Activated naive CD8-positive, alpha-beta T cell treated with anti-CD3 and anti-CD28 coated beads, Interleukin-2, amount 10 ng/mL, durations not matched to agents 7 days and 5 days (primary cell): ENCODE data around the gene CPM. TPM values are rescaled to one million over a fixed set of nuclear protein-coding genes. Genes with fewer than 3 reads are reported as not detected.
"Not testable (repeated sequence)": the region's sequence is repeated elsewhere in the genome, so short reads cannot be mapped to it uniquely, and the experiment has no call there.

Experiments used
- ATAC-seq: fragments of 150-1000 bp; cut with Tn5 transposase; one replicate; pipeline ENCODE4 v1.10.0; 2021; ENCODE audit warnings: low read depth, moderate library complexity
- POLR2A ChIA-PET: fragments of 350-600 bp; sonication (Branson Sonifier 250); formaldehyde crosslinking; loops from one replicate; lab custom pipeline; 2021; ENCODE audit warnings: antibody characterized with exemption; lab: Charles Lee
- DNase-seq: peaks from one replicate; pipeline ENCODE4 v3.0.0; 2021
- H3K27ac Mint-ChIP-seq: one replicate; pipeline ENCODE4 v1.8.0; 2022; ENCODE audit warnings: mild to moderate bottlenecking, mixed read lengths
- H3K27me3 Mint-ChIP-seq: one replicate; pipeline ENCODE4 v1.8.0; 2022; ENCODE audit warnings: mild to moderate bottlenecking, moderate library complexity, mixed read lengths
- H3K36me3 Mint-ChIP-seq: one replicate; pipeline ENCODE4 v1.8.0; 2021; ENCODE audit warnings: mild to moderate bottlenecking, mixed read lengths
- H3K4me1 Mint-ChIP-seq: one replicate; pipeline ENCODE4 v1.8.0; 2021; ENCODE audit warnings: mixed read lengths
- H3K4me3 Mint-ChIP-seq: one replicate; pipeline ENCODE4 v1.8.0; 2022; ENCODE audit warnings: mild to moderate bottlenecking, moderate library complexity, mixed read lengths
- H3K9me3 Mint-ChIP-seq: one replicate; pipeline ENCODE4 v1.8.0; 2021; ENCODE audit warnings: mixed read lengths
- total RNA-seq, 2 experiments: library from RNA; stranded (reverse); gene quantifications; one replicate each; pipeline ENCODE4 v1.2.3, GENCODE V29; 2021

The CPM gene
- total RNA-seq, 2 experiments from 2014 or later: 1.2 to 1.6 TPM

DNA sequence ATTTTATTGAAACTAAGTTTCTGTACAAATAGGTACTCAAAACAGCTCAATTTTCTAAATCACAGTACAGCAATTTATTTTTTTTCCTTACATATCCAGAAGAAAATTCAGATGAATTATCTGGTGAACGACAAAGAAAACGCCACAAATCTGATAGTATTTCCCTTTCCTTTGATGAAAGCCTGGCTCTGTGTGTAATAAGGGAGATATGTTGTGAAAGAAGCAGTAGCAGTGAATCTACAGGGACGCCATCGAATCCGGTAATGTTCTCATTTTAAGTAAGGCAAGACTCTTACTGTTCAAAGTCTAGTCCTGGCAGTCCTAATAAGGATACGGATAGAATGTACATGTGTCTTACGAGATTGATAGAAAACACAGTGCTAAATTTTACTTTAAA is 104.3 kb downstream of the CPM start:
- peaks cover 24% of the 10 kb centered on the region for H3K36me3 Mint-ChIP-seq
- H3K4me3 Mint-ChIP-seq: no peak overlapping the region
- H3K27ac Mint-ChIP-seq: no peak overlapping the region
- no peaks in the 10 kb centered on the region for H3K27me3 Mint-ChIP-seq
- ATAC-seq (no peak), DNase-seq (no peak)
- no peaks in the 10 kb centered on the region for H3K9me3 Mint-ChIP-seq
- POLR2A ChIA-PET: interaction anchor here (1.2 kb wide), 1 partner anchor 11 kb away, joined by 3 read pairs; no protein-coding TSS in a partner anchor
- H3K4me1 Mint-ChIP-seq: peaks cover 12% of the 10 kb centered on the region

DNA sequence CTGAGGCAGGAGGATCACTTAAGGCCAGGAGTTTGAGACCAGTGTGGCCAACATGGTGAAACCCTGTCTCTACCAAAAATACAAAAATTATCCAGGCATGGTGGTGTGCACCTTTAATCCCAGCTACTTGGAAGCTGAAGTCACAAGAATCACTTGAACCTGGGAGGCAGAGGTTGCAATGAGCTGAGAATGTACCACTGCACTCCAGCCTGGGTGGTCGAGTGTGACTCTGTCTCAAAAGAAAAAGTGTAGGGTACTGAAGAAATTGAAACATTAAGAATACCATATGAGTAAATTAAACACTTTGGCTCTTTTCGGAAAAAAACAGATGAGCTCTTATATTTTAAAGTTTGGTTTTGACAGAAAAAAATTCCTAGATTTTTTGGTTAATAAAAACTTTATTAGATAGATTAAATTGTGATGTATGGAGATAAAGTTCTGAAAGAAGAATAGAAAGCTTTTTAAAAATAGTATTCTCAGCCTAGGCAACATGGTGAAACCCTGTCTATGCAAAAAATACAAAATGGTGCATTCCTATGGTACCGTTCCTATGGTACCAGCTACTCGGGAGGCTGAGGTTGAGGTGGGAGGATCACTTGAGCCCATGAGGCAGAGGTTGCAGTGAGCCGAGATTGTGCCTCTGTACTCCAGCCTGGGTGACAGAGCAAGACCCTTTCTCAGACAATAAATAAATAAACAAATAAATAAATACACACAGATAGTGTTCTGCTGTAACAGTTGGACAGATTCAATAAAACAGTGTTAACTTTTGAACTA is 104.9 kb downstream of the CPM start:
- Mint-ChIP-seq H3K27ac (no peak overlapping the region), H3K36me3 (peaks cover 28% of the 10 kb centered on the region)
- POLR2A ChIA-PET: interaction anchor here (0.5 to 1.2 kb wide), 3 partner anchors 10 to 19 kb away, joined by 3 to 5 read pairs (median 3); no protein-coding TSS in a partner anchor

DNA sequence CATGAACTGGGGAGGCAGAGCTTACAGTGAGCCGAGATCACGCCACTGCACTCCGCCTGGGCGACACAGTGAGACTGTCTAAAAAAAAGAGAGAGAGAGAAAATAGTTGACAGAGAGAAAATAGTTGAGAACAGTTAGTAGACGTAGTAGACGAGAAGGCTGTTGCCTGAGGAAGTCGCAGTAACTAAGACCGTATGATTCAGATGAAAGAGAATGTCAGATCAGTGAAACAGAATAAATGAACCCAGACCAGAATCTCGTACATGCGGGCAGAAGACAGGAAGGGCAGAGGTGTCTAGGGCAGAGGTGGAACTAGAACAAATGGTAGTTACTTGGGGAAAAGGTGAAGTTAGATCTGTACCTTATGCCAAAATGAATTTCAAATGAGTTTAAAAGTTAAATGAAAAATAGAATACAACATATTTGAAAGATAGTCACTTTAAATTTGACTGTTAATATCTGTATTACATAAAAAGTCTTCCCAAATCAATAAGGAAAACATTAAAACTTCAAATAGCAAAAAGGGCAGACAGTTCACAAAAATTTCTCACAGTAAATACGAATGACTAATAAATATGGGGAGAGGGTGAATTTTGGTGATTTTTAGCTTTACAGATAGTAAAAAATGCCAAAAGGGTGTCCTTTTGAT is 107.3 kb downstream of the CPM start:
- H3K27me3 Mint-ChIP-seq: no peaks in the 10 kb centered on the region
- H3K9me3 Mint-ChIP-seq: no peaks in the 10 kb centered on the region
- POLR2A ChIA-PET: interaction anchor here (0.7 kb wide), 1 partner anchor 85 kb away, joined by 4 read pairs; no protein-coding TSS in a partner anchor
- no peak overlapping the region for H3K27ac Mint-ChIP-seq
- peaks cover 16% of the 10 kb centered on the region for H3K4me1 Mint-ChIP-seq
- no peak overlapping the region for H3K4me3 Mint-ChIP-seq
- DNase-seq (no peak), ATAC-seq (no peak)
- H3K36me3 Mint-ChIP-seq: peaks cover 28% of the 10 kb centered on the region

More for the DNA sequence above, 104.9 kb downstream of the CPM start:
- DNase-seq (no peak), ATAC-seq (no peak)
- H3K4me1 Mint-ChIP-seq: peaks cover 13% of the 10 kb centered on the region
- no peaks in the 10 kb centered on the region for H3K9me3 Mint-ChIP-seq
- H3K4me3 Mint-ChIP-seq: no peak overlapping the region
- no peaks in the 10 kb centered on the region for H3K27me3 Mint-ChIP-seq

DNA sequence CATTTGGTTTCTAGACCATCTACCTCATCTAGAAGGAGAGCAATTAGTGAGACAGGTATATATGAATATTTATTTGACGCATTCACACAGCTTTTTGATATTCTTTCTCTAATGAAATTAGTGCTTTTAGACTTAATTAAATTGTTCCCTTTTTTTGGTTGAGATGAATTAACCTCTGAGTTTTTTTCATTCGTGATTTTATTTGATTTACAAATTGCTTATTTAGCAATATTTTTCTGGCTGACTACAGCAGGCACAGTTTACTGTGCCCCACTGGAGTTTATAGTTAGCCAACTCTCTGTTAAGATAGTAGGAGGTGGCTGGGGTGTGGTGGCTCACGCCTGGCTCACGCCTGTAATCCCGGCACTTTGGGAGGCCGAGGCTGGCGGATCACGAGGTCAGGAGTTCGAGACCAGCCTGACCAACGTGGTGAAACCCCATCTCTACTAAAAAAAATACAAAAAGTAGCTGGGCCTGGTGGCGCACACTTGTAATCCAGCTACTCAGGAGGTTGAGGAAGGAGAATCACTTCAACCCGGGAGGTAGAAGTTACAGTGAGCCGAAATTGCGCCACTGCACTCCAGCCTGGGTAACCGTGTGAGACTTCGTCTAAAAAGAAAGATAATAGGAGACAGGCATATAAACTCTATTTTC is 108.2 kb downstream of the CPM start:
- no peaks in the 10 kb centered on the region for H3K9me3 Mint-ChIP-seq
- H3K36me3 Mint-ChIP-seq: peaks cover 33% of the 10 kb centered on the region
- ATAC-seq (no peak), DNase-seq (no peak)
- H3K27me3 Mint-ChIP-seq: no peaks in the 10 kb centered on the region
- POLR2A ChIA-PET: no interaction called here
- no peak overlapping the region for H3K27ac Mint-ChIP-seq
- no peak overlapping the region for H3K4me3 Mint-ChIP-seq
- H3K4me1 Mint-ChIP-seq: peaks cover 11% of the 10 kb centered on the region

DNA sequence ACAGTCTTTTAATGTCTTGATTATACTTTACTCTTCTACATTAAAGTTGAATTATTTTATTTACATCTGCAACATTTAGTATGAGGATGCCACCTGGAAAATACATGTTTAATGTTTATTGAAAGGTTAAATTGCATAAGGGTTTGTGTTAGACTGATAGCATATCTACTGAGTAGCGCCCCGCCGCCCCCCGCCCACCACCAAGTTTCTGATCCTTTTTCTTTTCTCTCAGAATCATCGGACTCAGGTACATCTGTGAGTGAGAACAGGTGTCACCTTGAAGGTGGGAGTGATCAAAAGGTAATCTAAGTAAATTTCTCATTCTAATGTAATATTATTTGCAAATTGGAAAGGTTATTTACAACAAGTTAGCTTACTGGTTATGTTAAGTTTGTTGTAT is 108.8 kb downstream of the CPM start:
- no peak for DNase-seq
- ATAC-seq: no peak
- Mint-ChIP-seq H3K9me3 (no peaks in the 10 kb centered on the region), H3K4me3 (no peak overlapping the region), H3K36me3 (peaks cover 38% of the 10 kb centered on the region), H3K4me1 (peaks cover 14% of the 10 kb centered on the region), H3K27me3 (no peaks in the 10 kb centered on the region), H3K27ac (no peak overlapping the region)
- POLR2A ChIA-PET: no interaction called here

DNA sequence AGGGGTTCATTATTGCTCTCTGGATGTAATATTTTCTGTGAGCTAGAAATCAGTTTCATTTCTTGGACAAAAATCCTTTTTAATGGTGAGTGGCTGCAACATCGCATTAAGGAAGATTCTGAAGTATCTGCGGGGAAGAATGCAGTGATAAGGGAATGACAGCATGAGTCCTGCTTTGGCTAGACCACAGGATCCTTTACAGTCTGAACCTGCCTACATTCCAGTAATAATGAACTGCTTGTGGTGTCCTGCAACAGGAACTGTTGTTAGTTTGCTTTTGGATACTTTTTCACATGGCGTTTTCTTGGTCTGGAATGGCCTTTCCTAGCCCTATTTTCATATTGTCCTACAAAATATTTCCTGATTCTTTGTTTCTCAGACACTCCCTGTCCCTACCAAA is 109.3 kb downstream of the CPM start:
- Mint-ChIP-seq H3K36me3 (peaks cover 41% of the 10 kb centered on the region), H3K4me1 (peaks cover 17% of the 10 kb centered on the region), H3K9me3 (no peaks in the 10 kb centered on the region), H3K27me3 (no peaks in the 10 kb centered on the region), H3K4me3 (no peak overlapping the region), H3K27ac (no peak overlapping the region)
- ATAC-seq: no peak
- DNase-seq: no peak
- POLR2A ChIA-PET: no interaction called here

DNA sequence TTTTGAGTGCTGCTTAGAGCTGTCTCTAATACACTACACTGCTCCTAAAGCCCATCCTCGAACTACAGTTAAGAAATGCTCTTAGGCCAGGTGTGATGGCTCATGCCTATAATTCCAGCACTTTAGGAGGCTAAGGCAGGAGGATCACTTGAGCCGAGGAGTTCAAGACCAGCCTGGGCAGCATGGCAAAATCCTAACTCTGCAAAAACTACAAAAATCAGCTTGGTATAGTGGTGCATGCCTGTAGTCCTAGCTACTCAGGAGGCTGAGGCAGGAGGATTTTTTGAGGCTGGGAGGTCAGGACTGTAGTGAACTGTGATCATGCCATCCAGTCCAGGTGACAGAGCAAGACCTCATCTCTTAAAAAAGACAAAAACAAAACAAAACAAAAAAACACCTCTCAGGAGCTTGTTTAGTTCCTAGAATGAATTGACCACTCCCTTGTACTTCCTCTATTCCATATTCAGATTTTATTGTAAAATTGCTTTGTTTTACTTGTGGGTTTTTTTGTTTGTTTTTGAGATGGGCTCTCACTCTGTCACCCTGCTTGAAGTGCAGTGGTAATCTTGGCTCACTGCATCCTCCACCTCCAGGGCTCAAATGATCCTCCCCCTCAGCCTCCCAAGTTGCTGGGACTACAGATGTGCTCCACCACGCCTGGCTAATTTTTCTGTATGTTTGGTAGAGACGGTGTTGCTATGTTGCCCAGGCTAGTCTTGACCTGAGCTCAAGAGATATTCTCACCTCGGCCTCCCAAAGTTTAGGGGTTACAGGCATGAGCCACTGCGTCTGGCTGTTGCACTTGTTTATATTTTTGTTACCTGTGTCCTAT is 111.4 kb downstream of the CPM start:
- peaks cover 18% of the 10 kb centered on the region for H3K4me1 Mint-ChIP-seq
- POLR2A ChIA-PET: interaction anchor here (0.6 to 0.7 kb wide), 2 partner anchors 14 kb away, joined by 3 read pairs; partner anchors contain the start of gene MDM2
- peak overlapping the region; percentile 56 for H3K27ac Mint-ChIP-seq
- DNase-seq (no peak), ATAC-seq (no peak)
- no peaks in the 10 kb centered on the region for H3K27me3 Mint-ChIP-seq
- H3K9me3 Mint-ChIP-seq: no peaks in the 10 kb centered on the region
- peaks cover 46% of the 10 kb centered on the region for H3K36me3 Mint-ChIP-seq
- H3K4me3 Mint-ChIP-seq: no peak overlapping the region

DNA sequence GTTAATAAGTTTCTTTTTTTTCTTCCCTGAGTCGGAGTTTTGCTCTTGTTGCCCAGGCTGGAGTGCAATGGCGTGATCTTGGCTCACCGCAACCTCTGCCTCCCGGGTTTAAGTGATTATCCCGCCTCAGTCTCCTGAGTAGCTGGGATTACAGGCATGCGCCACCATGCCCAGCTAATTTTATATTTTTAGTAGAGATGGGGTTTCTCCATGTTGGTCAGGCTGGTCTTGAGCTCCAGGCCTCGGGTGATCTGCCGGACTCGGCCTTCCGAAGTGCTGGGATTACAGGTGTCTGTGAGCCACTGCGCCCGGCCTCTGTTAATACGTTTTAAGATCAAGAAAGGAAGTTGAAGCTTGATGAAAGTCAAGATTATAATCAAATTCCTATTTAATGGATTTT is 113.5 kb downstream of the CPM start:
- POLR2A ChIA-PET: interaction anchor here (1.1 to 1.2 kb wide), 3 partner anchors 8 to 12 kb away, joined by 3 to 5 read pairs (median 3); partner anchors contain the start of gene MDM2
- not testable (repeated sequence) for H3K27ac Mint-ChIP-seq, DNase-seq, H3K9me3 Mint-ChIP-seq, H3K27me3 Mint-ChIP-seq, H3K4me3 Mint-ChIP-seq, ATAC-seq
- Mint-ChIP-seq H3K36me3 (peaks cover 48% of the 10 kb centered on the region), H3K4me1 (peaks cover 20% of the 10 kb centered on the region)

DNA sequence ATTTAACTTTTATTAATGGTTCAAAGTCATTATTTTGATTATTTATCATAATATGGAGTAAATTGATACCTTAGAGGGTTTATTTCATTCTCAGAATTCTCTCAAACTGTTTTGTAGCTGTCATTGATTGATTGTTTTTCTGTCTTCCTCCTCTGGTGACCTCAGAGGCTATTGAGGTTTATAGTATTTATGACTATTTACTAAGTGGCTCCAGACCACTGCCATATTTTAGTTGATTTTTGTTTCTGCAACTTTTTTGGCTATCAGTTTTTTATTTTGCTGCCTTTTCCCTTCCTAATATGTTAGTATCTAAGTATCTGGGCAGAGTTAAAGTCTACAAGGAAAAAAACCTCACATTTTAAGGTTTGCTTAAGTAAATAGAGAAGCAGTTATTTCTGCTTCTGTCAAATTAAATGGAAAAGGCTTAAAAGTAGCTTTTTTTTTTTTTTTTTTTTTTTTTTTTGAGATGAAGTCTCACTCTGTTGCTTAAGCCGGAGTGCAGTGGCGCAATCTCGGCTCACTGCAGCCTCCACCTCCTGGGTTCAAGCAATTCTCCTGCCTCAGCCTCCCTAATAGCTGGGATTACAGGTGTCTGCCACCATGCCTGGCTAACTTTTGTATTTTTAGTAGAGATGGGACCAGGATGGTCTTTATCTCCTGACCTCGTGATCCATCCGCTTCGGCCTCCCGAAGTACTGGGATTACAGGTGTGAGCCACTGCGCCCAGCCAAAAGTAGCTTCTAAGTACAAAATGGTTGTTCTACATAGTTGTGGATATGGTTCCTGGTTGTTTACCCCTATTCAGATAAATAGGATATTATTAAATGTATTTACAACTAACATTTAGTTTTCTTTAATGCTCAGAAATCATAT is 116.8 kb downstream of the CPM start:
- Mint-ChIP-seq H3K36me3 (peaks cover 59% of the 10 kb centered on the region), H3K4me1 (peaks cover 34% of the 10 kb centered on the region), H3K4me3 (peak overlapping the region; percentile 58), H3K9me3 (no peaks in the 10 kb centered on the region), H3K27ac (no peak overlapping the region), H3K27me3 (no peaks in the 10 kb centered on the region)
- DNase-seq (no peak), ATAC-seq (no peak)
- POLR2A ChIA-PET: interaction anchor here (2.4 kb wide), 1 partner anchor 8 kb away, joined by 13 read pairs; the partner anchor contains the start of gene MDM2

DNA sequence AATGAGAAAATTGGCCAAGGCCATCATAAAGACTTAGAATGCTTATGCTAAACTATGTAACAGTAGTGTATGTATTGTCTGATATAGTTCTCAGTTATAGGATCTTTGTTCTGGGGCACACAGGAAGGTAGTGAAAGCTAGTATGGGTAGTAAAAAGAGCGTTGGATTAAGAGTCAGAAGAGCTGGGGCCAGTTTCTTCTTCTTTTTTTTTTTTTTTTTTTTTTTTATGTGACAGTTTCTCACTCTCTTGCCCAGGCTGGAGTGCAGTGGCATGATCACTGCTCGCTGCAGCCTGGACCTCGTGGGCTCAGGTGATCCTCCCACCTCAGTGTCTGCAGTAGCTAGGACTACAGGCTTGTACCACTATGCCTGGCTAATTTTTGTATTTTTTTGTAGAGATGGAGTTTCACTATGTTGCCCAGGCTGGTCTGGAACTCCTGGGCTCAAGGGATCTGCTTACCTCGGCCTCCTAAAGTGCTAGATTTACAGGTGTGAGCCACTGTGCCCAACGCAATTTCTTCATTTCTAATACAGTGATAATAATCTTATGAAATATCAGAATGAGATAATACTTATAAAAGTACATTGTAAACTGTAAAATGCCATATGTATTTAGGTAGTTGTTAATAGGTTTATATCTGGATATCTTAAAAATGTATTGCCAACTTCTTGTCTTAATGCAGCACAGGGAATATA is 117.6 kb downstream of the CPM start:
- ATAC-seq: no peak
- H3K27ac Mint-ChIP-seq: peak overlapping the region; percentile 10
- H3K4me1 Mint-ChIP-seq: peaks cover 37% of the 10 kb centered on the region
- DNase-seq: no peak
- no peaks in the 10 kb centered on the region for H3K27me3 Mint-ChIP-seq
- no peaks in the 10 kb centered on the region for H3K9me3 Mint-ChIP-seq
- POLR2A ChIA-PET: interaction anchor here (0.7 kb wide), 1 partner anchor 813 kb away, joined by 5 read pairs; no protein-coding TSS in a partner anchor
- H3K36me3 Mint-ChIP-seq: peaks cover 59% of the 10 kb centered on the region
- peak overlapping the region; percentile 36 for H3K4me3 Mint-ChIP-seq

DNA sequence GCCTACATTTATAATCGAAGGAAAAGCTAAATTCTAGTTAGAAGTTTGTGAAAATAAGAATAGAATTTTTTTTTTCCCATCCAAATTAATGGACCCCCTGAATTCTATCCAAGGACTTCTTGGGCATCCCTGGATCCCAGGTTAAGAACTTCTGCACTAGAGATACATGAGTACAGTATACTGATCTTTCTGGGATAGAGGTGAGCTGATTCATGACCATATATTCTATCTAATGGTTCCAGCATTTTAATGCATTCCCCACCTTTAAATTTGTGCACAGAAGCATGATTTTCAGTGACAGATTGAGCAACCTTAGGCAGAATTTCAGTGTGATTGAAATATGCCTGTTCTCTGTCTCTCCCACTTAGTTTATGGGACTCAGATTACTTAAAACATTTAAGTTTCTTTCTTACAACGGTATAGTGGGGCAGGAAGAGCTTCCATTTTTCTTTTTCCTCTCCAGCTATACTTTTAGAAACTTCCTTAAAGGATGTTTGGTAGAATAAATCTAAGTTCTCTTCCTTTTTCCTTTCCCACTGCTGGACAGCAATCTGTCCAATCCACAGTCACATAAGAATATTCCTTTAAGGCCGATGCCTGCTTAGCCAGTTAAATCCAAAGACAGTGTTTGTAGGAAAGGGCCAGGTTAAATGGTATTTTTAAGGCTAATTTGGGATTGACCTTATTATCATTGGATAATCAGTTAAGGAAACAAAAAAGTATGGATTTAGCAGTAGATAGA is 118.3 kb downstream of the CPM start:
- POLR2A ChIA-PET: interaction anchor here (0.7 kb wide), 1 partner anchor 813 kb away, joined by 5 read pairs; no protein-coding TSS in a partner anchor
- H3K27ac Mint-ChIP-seq: peak overlapping the region; percentile 10

More for the DNA sequence above, 118.3 kb downstream of the CPM start:
- no peaks in the 10 kb centered on the region for H3K27me3 Mint-ChIP-seq
- DNase-seq (no peak), ATAC-seq (no peak)
- peak overlapping the region; percentile 36 for H3K4me3 Mint-ChIP-seq
- no peaks in the 10 kb centered on the region for H3K9me3 Mint-ChIP-seq
- H3K4me1 Mint-ChIP-seq: peaks cover 39% of the 10 kb centered on the region
- H3K36me3 Mint-ChIP-seq: peaks cover 58% of the 10 kb centered on the region
